Amniotic stem cell (primary cell): ENCODE results near the gene CHCHD3.
"Not testable (repeated sequence)": the region's sequence is repeated elsewhere in the genome, so short reads cannot be mapped to it uniquely, and the experiment has no call there.

Experiments
- DNase-seq: peaks from one replicate; lab custom pipeline; 2025; lab: John Stamatoyannopoulos, UW

The CHCHD3 gene

GRCh38 chr7:133044722-133045473, 37.0 kb downstream of the CHCHD3 start:
- DNase-seq, result no peak

- no peak for DNase-seq
Observed at GRCh38 chr7:133040674-133041073, 41.2 kb downstream of the CHCHD3 start.

GRCh38 chr7:133040178-133040577, 41.7 kb downstream of the CHCHD3 start:
- no peak for DNase-seq

GRCh38 chr7:133039614-133040013, 42.3 kb downstream of the CHCHD3 start:
- no peak for DNase-seq

- no peak for DNase-seq
Observed at GRCh38 chr7:133036289-133036688, 45.6 kb downstream of the CHCHD3 start.

GRCh38 chr7:133035240-133035639, 46.6 kb downstream of the CHCHD3 start:
- DNase-seq, result not testable (repeated sequence)

GRCh38 chr7:133030346-133030745, 51.5 kb downstream of the CHCHD3 start:
- no peak for DNase-seq

GRCh38 chr7:133029463-133029862, 52.4 kb downstream of the CHCHD3 start:
- DNase-seq, result no peak

- DNase-seq, result no peak
Observed at GRCh38 chr7:133027397-133027796, 54.5 kb downstream of the CHCHD3 start.

GRCh38 chr7:133026210-133026859, 55.6 kb downstream of the CHCHD3 start:
- DNase-seq, result no peak

- no peak for DNase-seq
Observed at GRCh38 chr7:133025056-133025455, 56.8 kb downstream of the CHCHD3 start.

GRCh38 chr7:133024596-133024995, 57.3 kb downstream of the CHCHD3 start:
- no peak for DNase-seq

- DNase-seq, result no peak
Observed at GRCh38 chr7:133023370-133024071, 58.4 kb downstream of the CHCHD3 start.

GRCh38 chr7:133022661-133023060, 59.2 kb downstream of the CHCHD3 start:
- DNase-seq, result no peak

GRCh38 chr7:133021196-133021595, 60.7 kb downstream of the CHCHD3 start:
- DNase-seq, result no peak

GRCh38 chr7:133020496-133020895, 61.4 kb downstream of the CHCHD3 start:
- DNase-seq, result no peak

GRCh38 chr7:133019590-133019989, 62.3 kb downstream of the CHCHD3 start:
- no peak for DNase-seq

GRCh38 chr7:133016604-133017003, 65.3 kb downstream of the CHCHD3 start:
- no peak for DNase-seq

GRCh38 chr7:133015888-133016287, 66.0 kb downstream of the CHCHD3 start:
- no peak for DNase-seq

- no peak for DNase-seq
Observed at GRCh38 chr7:133011746-133012145, 70.1 kb downstream of the CHCHD3 start.

GRCh38 chr7:133009426-133010252, 72.3 kb downstream of the CHCHD3 start:
- DNase-seq, result no peak

GRCh38 chr7:133007961-133008360, 73.9 kb downstream of the CHCHD3 start:
- no peak for DNase-seq
